Ishikawa (cell line): ENCODE measurements around the gene RRP1.

Experiments used
- CEBPB ChIP-seq: IDR thresholded peaks from 2 replicates; pipeline ENCODE4 v1.6.1; 2012
- CREB1 ChIP-seq: IDR thresholded peaks from 2 replicates; pipeline ENCODE4 v1.6.1; 2012; ENCODE audit warnings: low read depth
- EGR1 ChIP-seq: IDR thresholded peaks from 2 replicates; pipeline ENCODE4 v1.6.1; 2012
- EP300 ChIP-seq: IDR thresholded peaks from 2 replicates; pipeline ENCODE4 v1.6.1; 2012; ENCODE audit warnings: borderline replicate concordance
- FOXM1 ChIP-seq: IDR thresholded peaks from 2 replicates; pipeline ENCODE4 v1.6.1; 2012; ENCODE audit warnings: low read depth, borderline replicate concordance
- NFIC ChIP-seq: IDR thresholded peaks from 2 replicates; pipeline ENCODE4 v1.6.1; 2012
- RAD21 ChIP-seq: IDR thresholded peaks from 2 replicates; pipeline ENCODE4 v1.6.1; 2012; ENCODE audit warnings: low read depth
- TAF1 ChIP-seq: IDR thresholded peaks from 2 replicates; pipeline ENCODE4 v1.6.1; 2012; ENCODE audit warnings: low read depth, mild to moderate bottlenecking
- YY1 ChIP-seq: IDR thresholded peaks from 2 replicates; pipeline ENCODE4 v1.6.1; 2012; ENCODE audit warnings: low read depth
- TF ChIP-seq, protein P1 (sequence below): IDR thresholded peaks from 2 replicates; pipeline ENCODE4 v1.6.1; 2012
- TF ChIP-seq, protein P2 (sequence below): IDR thresholded peaks from 2 replicates; pipeline ENCODE4 v1.6.1; 2012
- TF ChIP-seq, protein P3 (sequence below): IDR thresholded peaks from 2 replicates; pipeline ENCODE4 v1.6.1; 2012; ENCODE audit warnings: low read depth, mild to moderate bottlenecking

DNA sequence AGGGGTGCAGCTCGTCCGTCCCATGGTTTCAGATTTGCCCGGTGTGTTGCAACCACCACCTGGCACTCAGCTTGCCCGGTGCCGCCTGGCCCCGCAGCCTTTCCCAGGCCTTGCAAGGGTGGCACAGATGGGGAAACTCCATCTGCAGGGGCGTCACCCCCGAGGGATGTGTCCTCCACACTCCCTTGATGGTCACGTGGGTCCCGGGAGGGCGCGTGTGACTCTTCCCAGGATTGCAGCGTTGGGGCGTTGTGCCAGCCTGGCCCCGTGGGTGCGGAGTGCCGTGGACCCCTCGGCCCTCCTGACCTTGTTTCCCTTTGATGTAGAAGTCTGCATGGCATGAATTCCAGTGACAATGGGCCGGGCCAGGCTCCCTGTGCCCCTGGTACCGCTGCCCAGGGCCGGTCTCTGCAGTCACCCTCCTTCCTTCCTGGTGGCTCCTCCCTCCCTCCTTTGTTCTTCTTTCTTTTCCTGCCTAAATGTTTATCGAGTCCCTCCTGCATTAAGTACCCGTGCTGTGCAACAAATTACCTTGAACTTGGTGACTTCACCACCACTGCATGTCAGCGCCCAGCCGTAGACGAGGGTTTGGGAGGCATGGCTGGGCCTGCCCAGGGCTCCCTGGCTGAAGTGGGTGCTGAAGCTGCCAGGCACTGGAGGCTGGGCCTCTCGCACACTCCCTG lies 22.9 kb downstream of the RRP1 start:
- TF ChIP-seq EP300 (no peak), YY1 (no peak), NFIC (no peak), FOXM1 (no peak), RAD21 (no peak), TAF1 (no peak), CEBPB (no peak), EGR1 (no peak), CREB1 (no peak)
- TF ChIP-seq, protein P1, sequence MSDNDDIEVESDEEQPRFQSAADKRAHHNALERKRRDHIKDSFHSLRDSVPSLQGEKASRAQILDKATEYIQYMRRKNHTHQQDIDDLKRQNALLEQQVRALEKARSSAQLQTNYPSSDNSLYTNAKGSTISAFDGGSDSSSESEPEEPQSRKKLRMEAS = no peak; the same call in 1 of the 2 replicates
- TF ChIP-seq, protein P2, sequence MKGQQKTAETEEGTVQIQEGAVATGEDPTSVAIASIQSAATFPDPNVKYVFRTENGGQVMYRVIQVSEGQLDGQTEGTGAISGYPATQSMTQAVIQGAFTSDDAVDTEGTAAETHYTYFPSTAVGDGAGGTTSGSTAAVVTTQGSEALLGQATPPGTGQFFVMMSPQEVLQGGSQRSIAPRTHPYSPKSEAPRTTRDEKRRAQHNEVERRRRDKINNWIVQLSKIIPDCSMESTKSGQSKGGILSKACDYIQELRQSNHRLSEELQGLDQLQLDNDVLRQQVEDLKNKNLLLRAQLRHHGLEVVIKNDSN = peak; percentile 61
- TF ChIP-seq, protein P3, sequence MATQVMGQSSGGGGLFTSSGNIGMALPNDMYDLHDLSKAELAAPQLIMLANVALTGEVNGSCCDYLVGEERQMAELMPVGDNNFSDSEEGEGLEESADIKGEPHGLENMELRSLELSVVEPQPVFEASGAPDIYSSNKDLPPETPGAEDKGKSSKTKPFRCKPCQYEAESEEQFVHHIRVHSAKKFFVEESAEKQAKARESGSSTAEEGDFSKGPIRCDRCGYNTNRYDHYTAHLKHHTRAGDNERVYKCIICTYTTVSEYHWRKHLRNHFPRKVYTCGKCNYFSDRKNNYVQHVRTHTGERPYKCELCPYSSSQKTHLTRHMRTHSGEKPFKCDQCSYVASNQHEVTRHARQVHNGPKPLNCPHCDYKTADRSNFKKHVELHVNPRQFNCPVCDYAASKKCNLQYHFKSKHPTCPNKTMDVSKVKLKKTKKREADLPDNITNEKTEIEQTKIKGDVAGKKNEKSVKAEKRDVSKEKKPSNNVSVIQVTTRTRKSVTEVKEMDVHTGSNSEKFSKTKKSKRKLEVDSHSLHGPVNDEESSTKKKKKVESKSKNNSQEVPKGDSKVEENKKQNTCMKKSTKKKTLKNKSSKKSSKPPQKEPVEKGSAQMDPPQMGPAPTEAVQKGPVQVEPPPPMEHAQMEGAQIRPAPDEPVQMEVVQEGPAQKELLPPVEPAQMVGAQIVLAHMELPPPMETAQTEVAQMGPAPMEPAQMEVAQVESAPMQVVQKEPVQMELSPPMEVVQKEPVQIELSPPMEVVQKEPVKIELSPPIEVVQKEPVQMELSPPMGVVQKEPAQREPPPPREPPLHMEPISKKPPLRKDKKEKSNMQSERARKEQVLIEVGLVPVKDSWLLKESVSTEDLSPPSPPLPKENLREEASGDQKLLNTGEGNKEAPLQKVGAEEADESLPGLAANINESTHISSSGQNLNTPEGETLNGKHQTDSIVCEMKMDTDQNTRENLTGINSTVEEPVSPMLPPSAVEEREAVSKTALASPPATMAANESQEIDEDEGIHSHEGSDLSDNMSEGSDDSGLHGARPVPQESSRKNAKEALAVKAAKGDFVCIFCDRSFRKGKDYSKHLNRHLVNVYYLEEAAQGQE = no peak
